Sigmoid colon (tissue), 3 donors: ENCODE data around the gene C13orf46.

Experiments used
- POLR2A ChIP-seq, 2 donors: fragments of 450-650 bp; IDR thresholded peaks; one replicate each; pipeline ENCODE4 v1.6.1; 2016; ENCODE audit warnings: antibody characterized with exemption in 2 of 2, mild to moderate bottlenecking in 2 of 2, moderate library complexity in 2 of 2
- TF ChIP-seq, protein P1 (sequence below), 4 experiments: fragments of 450-650 bp in 3 of 4; fragments of 200-600 bp in 1 of 4; IDR thresholded peaks; one replicate each; pipeline ENCODE4 v1.5.1; 2016 to 2019; ENCODE audit warnings: antibody characterized with exemption in 4 of 4, mild to moderate bottlenecking in 3 of 4, moderate library complexity in 2 of 4

DNA sequence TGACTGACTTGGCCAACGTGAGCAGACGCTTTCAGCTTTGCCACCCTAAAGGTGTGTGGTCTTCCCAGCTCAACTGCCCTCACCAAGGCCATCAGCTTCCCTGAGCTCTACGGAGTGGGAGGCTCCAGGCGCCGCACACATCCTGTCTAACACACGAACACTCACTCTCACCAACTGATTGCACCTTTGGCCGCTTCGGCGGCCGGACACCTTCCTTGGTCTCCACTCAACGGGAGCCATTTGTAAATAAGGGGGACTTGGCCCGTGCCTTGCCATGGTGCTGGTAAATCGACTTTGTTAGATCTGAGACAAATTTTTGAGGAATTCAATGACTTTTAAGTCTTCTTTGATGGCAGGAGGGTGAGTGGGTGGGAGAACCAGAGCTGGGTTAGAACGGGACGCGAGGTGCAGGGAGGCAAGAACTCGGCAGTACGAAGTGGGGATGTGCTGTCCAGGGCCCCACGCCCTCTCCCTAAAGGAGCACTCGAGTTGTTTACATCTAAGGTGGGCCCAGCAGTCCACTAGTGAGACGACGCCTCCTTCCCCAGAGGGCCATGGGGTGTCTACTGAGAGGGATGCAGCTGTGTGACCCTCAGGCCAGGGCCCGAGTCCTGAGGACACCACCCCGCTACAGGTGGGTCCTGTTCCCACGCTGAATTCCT is 4.4 kb downstream of the C13orf46 start:
- TF ChIP-seq POLR2A (IDR thresholded peaks at IDR 0.05), result no peak
- TF ChIP-seq, protein P1, sequence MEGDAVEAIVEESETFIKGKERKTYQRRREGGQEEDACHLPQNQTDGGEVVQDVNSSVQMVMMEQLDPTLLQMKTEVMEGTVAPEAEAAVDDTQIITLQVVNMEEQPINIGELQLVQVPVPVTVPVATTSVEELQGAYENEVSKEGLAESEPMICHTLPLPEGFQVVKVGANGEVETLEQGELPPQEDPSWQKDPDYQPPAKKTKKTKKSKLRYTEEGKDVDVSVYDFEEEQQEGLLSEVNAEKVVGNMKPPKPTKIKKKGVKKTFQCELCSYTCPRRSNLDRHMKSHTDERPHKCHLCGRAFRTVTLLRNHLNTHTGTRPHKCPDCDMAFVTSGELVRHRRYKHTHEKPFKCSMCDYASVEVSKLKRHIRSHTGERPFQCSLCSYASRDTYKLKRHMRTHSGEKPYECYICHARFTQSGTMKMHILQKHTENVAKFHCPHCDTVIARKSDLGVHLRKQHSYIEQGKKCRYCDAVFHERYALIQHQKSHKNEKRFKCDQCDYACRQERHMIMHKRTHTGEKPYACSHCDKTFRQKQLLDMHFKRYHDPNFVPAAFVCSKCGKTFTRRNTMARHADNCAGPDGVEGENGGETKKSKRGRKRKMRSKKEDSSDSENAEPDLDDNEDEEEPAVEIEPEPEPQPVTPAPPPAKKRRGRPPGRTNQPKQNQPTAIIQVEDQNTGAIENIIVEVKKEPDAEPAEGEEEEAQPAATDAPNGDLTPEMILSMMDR (IDR thresholded peaks at IDR 0.05), result no peak
